GM21423 (cell line): ENCODE results near the gene RRBP1.
"Not testable (repeated sequence)": the region's sequence is repeated elsewhere in the genome, so short reads cannot be mapped to it uniquely, and the experiment has no call there.

Source experiments
- ATAC-seq: cut with Tn5 transposase; IDR thresholded peaks from one replicate; pipeline ENCODE4 v1.9.1; 2021; ENCODE audit warnings: mild to moderate bottlenecking, moderate library complexity; ENCODE audit not compliant: unreplicated experiment

The RRBP1 gene

DNA sequence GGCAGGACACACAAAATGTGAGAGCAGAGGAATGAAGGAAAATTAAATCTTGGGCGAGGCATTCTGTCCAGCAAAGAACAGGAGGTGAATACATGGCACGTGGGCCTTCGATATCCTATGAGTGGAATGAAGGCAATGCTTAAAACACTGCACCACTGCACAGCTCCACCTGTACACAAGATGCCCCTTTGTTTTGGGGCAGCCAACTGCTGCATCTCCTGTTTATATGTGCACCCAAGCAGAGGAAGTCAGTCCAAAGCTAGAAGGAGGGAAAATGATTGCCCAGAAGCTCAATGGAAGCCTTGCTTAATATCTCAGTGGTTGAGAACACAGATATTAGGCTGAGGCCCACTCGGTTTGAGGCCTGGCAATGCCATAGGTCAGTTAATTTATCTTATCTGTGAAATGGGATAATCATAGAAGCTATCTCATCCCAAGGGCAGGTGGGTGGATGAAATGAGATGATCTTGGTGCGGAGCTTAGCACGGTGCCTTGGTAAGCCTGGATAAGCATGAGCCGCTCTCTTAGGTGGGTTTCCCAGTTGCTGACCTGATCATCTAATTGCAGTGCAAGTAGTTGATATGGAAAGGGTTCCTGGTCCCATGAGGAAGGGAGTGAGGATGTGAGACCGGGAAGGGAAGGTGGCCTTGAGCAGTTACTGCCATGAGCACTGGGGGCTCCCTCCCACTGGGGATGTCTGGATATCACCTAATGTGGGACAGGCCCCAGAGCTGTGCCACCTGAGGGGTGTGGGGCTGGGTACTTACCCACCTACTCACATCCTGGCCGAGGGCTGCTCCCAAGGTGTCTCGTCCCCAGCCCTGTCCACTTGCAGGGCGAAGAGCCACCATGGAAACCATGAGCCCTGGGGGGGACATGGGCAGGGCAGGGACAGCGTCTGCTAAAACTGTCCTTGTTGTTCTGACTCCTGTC lies 27.6 kb upstream of the RRBP1 start:
- no peak for ATAC-seq

DNA sequence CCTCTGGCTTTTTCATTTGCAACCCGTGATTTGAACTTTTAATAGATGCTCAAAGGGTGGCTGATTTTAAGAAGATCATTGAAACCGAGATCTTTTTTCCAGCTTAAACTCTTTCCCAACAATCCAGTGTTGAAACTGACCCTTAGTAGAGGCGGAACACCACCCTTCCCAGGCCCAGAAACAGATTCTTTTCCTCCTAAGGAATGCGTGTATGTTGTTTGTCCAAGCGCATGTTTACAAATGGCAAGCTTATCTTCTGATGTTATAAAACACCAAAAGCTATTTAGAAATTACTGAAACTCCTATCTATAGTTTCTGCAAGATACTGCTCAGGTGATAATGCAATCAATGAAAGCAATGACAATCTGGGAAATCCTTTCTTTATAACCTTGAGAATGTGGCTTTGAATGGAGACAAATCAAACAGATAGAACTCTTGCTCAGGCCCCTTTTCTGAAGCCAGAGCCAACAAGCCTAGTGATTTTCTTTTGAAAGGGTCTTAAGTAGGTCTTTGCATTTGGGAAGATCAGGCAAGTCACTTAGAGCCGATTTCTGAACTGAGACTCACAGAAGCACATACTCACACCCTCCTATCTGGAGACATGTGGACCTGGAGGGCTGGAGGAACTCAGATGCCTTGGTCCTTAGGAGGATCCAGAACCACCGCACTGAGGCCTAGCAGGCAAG lies 26.8 kb upstream of the RRBP1 start:
- no peak for ATAC-seq

- ATAC-seq, result not testable (repeated sequence)
These were observed 25.9 kb upstream of the RRBP1 start for GRCh38 chr20:17707951-17708350.

- no peak for ATAC-seq
These were observed 24.6 kb upstream of the RRBP1 start for GRCh38 chr20:17706632-17707031.

DNA sequence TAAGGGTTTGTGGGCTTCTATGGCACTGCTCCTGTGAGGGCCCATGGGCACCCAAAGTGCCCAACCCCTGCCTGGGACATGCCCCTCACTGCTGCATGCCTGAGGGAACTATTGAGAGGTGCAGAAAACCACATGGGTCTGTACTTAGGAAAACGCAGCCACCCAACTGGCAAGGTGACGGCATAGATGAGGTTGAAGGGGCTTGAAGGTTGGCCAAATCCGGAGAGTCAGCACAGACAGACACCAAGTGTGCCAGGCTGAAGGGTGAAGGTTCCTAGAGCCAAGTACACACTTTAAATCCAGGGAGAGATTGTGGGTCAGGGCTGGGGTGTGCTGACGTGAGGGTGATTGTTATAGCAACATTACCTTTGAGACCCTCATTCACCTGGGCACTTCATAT lies 23.9 kb upstream of the RRBP1 start:
- no peak for ATAC-seq

DNA sequence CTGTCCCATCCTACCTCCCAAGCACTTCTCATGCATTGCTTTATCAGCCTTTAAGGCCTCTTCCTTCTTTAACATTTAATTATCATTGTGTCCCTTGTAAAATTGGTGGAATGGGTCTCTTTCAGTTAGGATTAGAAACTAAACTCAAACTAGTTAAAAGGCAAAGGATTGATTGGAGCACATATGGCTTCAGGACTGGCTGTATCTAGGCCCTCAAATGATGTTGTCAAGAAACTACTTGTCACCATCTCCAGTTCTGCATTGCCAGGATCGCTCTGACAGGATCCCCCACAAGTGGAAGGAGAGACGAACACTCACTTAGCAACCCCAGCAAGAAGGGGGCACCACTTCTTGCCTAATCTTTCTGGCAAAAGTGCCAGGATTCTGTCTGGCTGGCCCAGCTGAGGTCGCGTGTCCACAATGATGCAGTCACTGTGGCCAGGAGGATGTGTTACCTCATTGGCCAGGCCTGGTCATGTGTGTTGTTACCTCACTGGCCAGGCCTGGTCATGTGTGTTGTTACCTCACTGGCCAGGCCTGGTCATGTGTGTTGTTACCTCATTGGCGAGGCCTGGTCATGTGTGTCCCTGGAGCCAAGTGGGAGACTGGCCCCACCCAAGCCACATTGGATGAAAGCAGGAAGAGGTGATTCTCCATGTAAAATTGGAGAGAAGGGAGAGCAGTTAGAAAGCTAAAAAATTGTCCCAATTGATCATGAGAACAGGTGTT lies 22.7 kb upstream of the RRBP1 start:
- ATAC-seq, result no peak

DNA sequence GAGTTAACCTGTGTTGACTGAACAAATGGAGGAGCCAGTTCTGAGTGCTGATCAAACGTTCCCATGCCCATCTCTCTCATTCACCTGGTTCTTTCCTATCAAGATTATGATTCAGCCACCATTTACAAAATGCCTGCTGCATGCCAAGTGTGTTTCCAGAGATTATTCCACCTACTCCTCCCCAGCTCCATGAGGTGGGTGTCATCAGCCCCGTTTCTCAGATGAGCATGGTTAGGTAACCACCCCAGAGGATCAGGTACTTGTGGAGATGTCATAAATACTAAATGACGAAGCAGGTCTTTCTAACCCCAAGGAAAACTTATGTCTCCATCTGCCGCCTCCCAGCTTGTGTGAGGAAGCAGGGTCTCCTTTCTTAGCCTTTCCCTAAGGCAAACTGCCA lies 19.8 kb upstream of the RRBP1 start:
- no peak for ATAC-seq

DNA sequence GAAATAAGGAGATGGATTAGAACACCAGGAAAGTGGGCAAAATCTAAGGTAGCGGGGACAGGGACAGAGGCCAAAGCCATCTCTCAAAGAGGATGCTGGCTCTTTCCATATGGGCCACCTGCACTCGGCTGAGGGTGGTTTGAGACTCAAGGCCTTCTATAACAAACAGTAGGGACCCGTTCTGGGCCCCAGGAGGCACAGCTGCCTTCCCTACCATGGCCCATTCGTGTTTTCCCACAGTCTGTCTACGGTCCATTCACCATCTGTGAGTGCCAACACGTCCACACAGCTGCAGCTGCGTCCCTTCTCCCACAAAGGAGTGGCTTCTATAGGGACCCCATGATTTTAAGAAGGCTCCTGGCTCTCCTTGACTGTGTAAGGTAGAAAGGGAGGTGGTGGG lies 18.6 kb upstream of the RRBP1 start:
- ATAC-seq, result no peak

GRCh38 chr20:17699931-17700351 lies 17.9 kb upstream of the RRBP1 start, which contains the start of gene BANF2:
Gene BANF2 (plus strand): TSS chr20:17699966. CDS start chr20:17725026, 25,060 bp downstream.
- ATAC-seq, result no peak

- ATAC-seq, result no peak
These were observed 16.3 kb upstream of the RRBP1 start for GRCh38 chr20:17698384-17698783.

DNA sequence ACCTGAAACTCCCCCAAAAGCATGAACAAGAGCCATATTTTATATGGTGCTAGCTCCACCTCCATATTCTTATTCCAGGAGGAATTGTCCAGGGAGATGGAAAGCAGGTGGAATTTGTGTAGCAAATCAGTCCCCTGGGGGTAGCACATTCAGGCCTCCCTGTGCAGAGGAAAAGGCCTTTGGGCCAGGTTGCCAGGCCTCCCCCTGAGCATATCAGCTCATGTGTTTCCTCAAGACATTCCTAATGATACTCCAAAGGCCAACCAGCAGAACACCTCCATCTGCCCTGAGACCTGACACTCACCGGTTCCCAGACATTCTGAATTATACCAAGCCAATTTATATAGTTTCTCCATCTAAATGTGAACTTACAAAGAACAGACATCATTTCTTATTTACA lies 15.1 kb upstream of the RRBP1 start:
- ATAC-seq, result no peak

GRCh38 chr20:17696287-17696686 lies 14.2 kb upstream of the RRBP1 start:
- no peak for ATAC-seq

GRCh38 chr20:17694767-17695166 lies 12.7 kb upstream of the RRBP1 start:
- no peak for ATAC-seq

DNA sequence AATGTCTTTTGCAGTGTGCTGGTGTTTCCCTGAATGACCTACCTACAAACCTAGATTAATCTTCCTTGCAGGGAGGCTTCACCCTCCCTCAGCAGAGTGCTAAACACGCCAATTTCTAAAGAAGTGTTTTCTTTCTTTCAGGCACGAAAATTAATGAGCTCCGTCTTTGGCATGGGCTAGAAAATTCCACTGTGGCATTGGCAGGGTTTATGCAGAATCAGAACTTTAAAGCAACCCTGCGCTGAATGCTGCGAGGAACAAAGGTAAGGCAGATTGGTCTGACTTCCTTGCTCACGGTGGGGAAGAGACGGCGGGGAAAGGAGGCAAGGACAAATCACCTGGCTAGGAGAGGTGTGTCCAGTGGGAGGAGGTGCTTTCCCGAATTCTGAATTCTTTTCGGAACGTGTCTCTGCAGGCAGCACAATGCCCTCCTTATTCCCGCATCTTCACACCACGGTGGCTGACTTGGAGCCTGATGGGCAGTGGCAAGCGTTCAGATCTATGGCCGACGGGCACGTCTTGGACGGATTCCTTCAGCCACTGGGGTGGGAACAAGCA lies 11.5 kb upstream of the RRBP1 start:
- no peak for ATAC-seq

DNA sequence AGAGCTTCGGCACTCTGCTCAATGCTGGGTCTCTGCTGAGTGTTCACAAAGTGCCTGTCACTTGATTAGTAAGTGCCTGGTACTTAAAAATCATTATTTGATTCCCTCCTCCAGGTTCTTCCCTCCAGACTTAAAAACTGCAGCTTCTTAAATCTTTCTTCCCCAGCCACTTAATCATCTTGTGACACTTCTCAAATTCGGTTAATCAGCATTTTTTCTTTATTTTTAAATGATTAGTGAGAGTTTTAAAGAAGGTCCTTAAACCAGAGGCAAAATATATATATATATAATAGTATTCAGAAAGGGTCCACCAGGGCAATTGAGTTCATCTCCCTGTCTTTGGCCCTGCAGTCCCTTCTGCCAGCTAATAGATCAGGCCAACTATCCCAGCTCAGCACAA lies 9.7 kb upstream of the RRBP1 start:
- ATAC-seq, result no peak

DNA sequence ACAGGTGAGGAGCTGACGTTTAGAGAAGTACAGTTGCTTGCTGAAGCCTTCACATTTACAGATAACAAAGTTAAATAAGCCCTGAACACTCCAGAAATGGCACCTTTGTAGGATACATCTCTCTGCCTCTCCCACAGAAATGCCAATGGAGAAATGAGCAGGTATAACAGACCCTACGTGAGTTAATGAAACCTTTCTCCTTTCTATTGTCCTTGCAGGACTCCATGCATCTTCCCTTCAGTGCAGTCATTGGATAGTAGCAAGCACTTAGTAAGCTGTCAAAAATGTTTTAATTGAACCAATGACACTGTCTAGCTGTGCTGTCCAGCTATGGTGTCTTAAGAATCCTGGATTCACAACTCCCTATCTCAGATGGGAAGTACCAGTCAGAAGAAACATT lies 8.1 kb upstream of the RRBP1 start:
- no peak for ATAC-seq

- no peak for ATAC-seq
These were observed 6.9 kb upstream of the RRBP1 start for GRCh38 chr20:17688965-17689364.

- no peak for ATAC-seq
These were observed 5.8 kb upstream of the RRBP1 start for GRCh38 chr20:17687800-17688199.

GRCh38 chr20:17685168-17685567 lies 3.1 kb upstream of the RRBP1 start:
- ATAC-seq, result no peak

- ATAC-seq, result no peak
These were observed 2.2 kb upstream of the RRBP1 start for GRCh38 chr20:17684077-17684888.
